BJ (cell line): ENCODE results near the gene KIDINS220. TPM values are rescaled to one million over a fixed set of nuclear protein-coding genes. Genes with fewer than 3 reads are reported as not detected.

Experiments
- CTCF ChIA-PET: fragments of 350-600 bp; formaldehyde crosslinking; extraction: SDS; loops from one replicate; lab custom pipeline; 2021; ENCODE audit warnings: antibody characterized with exemption, inconsistent platforms; lab: Yijun Ruan, JAX
- POLR2A ChIA-PET: fragments of 300-600 bp; sonication (Branson Sonifier 250); formaldehyde crosslinking; extraction: SDS; loops from one replicate; lab custom pipeline; 2021; ENCODE audit warnings: antibody characterized with exemption; lab: Charles Lee
- DNase-seq: peaks from one replicate; pipeline ENCODE4 v3.0.0-alpha.2; 2011; ENCODE audit warnings: low read depth
- H3K27me3 ChIP-seq: 2 replicates; pipeline ENCODE4 v1.6.0; 2011; ENCODE audit warnings: low read length; ENCODE audit not compliant: control insufficient read depth, insufficient read depth
- H3K36me3 ChIP-seq: 2 replicates; pipeline ENCODE4 v1.5.1; 2011; ENCODE audit warnings: low read length; ENCODE audit not compliant: control insufficient read depth, insufficient read depth
- H3K4me3 ChIP-seq: 2 replicates; pipeline ENCODE4 v1.5.1; 2011; ENCODE audit warnings: low read depth, mild to moderate bottlenecking, control low read depth, low read length
- CTCF ChIP-seq: IDR thresholded peaks from 2 replicates; pipeline ENCODE4 v1.5.1; 2011; ENCODE audit warnings: low read depth, mild to moderate bottlenecking, control low read depth, inconsistent platforms, low read length, moderate library complexity; ENCODE audit not compliant: insufficient read depth
- polyA plus RNA-seq: library from polyadenylated mRNA; depleted of rRNA; stranded (reverse); fragments of >200 nt; gene quantifications from 2 replicates; pipeline ENCODE4 v1.2.3, GENCODE V29; 2011

The KIDINS220 gene
- polyA plus RNA-seq, 1 experiment, result 34.8 TPM

- no peak for DNase-seq
- TF ChIP-seq CTCF, result no peak
- Histone ChIP-seq H3K4me3 (no peak overlapping the region), H3K36me3 (no peaks in the 10 kb centered on the region), H3K27me3 (no peaks in the 10 kb centered on the region)
- POLR2A ChIA-PET, result no interaction called here
- CTCF ChIA-PET, result no interaction called here
Measured at GRCh38 chr2:8855010-8855409, 17.6 kb upstream of the KIDINS220 start.

- POLR2A ChIA-PET, result no interaction called here
- DNase-seq, result no peak
Measured at GRCh38 chr2:8853426-8853825, 16.0 kb upstream of the KIDINS220 start.

GRCh38 chr2:8851811-8852560, 14.6 kb upstream of the KIDINS220 start:
- Histone ChIP-seq H3K4me3 (no peak overlapping the region), H3K27me3 (no peaks in the 10 kb centered on the region), H3K36me3 (no peaks in the 10 kb centered on the region)
- ChIA-PET POLR2A (no interaction called here), CTCF (no interaction called here)
- TF ChIP-seq CTCF, result no peak
- no peak for DNase-seq

More at GRCh38 chr2:8853426-8853825, 16.0 kb upstream of the KIDINS220 start:
- TF ChIP-seq CTCF, result no peak
- CTCF ChIA-PET, result no interaction called here
- Histone ChIP-seq H3K36me3 (no peaks in the 10 kb centered on the region), H3K27me3 (no peaks in the 10 kb centered on the region), H3K4me3 (no peak overlapping the region)

- ChIA-PET POLR2A (no interaction called here), CTCF (no interaction called here)
- TF ChIP-seq CTCF, result no peak
- no peak for DNase-seq
- no peaks in the 10 kb centered on the region for H3K36me3 ChIP-seq
- no peak overlapping the region for H3K4me3 ChIP-seq
- no peaks in the 10 kb centered on the region for H3K27me3 ChIP-seq
Measured at GRCh38 chr2:8850845-8851487, 13.6 kb upstream of the KIDINS220 start.

DNA sequence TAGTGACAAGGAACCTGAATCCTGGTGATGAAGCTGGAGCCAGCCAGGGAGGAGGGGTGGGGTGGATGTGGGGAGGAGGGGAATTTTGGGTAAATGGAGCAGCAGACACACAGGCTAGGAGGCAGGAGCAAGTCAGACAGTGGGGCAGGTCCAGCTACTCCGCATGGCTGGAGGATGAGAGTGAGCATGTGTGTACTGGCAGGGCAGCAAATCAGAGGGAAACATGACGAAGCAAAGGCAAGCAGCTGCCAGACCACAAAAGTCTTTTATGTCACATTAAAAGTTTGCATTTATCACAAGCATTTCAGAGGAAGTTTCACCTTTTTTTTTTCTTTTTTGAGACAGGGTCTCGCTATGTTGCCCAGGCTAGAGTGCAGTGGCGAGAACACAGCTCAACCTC, 11.9 kb upstream of the KIDINS220 start:
- DNase-seq, result no peak
- no peaks in the 10 kb centered on the region for H3K36me3 ChIP-seq
- POLR2A ChIA-PET, result no interaction called here
- H3K4me3 ChIP-seq, result no peak overlapping the region
- no peak for TF ChIP-seq CTCF
- CTCF ChIA-PET, result interaction anchor here (1.3 kb wide), 1 partner anchor 24 kb away, joined by 4 read pairs; no protein-coding TSS in a partner anchor
- no peaks in the 10 kb centered on the region for H3K27me3 ChIP-seq
